SU-DHL-6 (cell line): ENCODE results near the gene CCL4.
A peak's percentile ranks its signal among the peaks of the same experiment; 100 is the strongest.
"Not testable (repeated sequence)": the region's sequence is repeated elsewhere in the genome, so short reads cannot be mapped to it uniquely, and the experiment has no call there.

ENCODE experiments used
- H2AFZ ChIP-seq: fragments of 200-600 bp; sonication (generic); 2 replicates; pipeline ENCODE4 v1.6.1; 2014; ENCODE audit warnings: low read depth, mild to moderate bottlenecking, moderate library complexity, mixed read lengths, antibody characterized with exemption, low read length; ENCODE audit not compliant: severe bottlenecking
- H3F3A ChIP-seq: fragments of 200-600 bp; shearing (Covaris generic); 2 replicates; pipeline ENCODE4 v1.6.0; 2016; ENCODE audit warnings: antibody characterized with exemption, mild to moderate bottlenecking; ENCODE audit not compliant: insufficient read depth
- H3K27ac ChIP-seq: fragments of 200-600 bp; sonication (generic); 2 replicates; pipeline ENCODE4 v1.5.1; 2016; ENCODE audit warnings: low read depth, mild to moderate bottlenecking, low read length, moderate library complexity, mixed read lengths
- H3K27me3 ChIP-seq: fragments of 200-600 bp; sonication (generic), shearing (Covaris generic); 2 replicates; pipeline ENCODE4 v1.6.0; 2014; ENCODE audit warnings: mild to moderate bottlenecking, low read length
- H3K36me3 ChIP-seq: fragments of 200-600 bp; sonication (generic); 2 replicates; pipeline ENCODE4 v1.6.1; 2014; ENCODE audit warnings: mild to moderate bottlenecking, low read length, mixed read lengths
- H3K4me2 ChIP-seq: fragments of 300-600, 200-600 bp; shearing (Covaris generic), sonication (generic); 2 replicates; pipeline ENCODE4 v1.6.0; 2014; ENCODE audit warnings: low read length, low read depth, mild to moderate bottlenecking; ENCODE audit not compliant: poor library complexity, severe bottlenecking
- H3K4me3 ChIP-seq: fragments of 200-600 bp; sonication (generic); 2 replicates; pipeline ENCODE4 v1.5.1; 2014; ENCODE audit warnings: antibody characterized with exemption, low read length, mild to moderate bottlenecking, mixed read lengths; ENCODE audit not compliant: insufficient read depth, poor library complexity, severe bottlenecking
- H3K79me2 ChIP-seq: fragments of 200-600 bp; sonication (generic); 2 replicates; pipeline ENCODE4 v1.6.1; 2014; ENCODE audit warnings: mild to moderate bottlenecking, low read length, moderate library complexity; ENCODE audit not compliant: insufficient read depth
- H3K9ac ChIP-seq: fragments of 200-600 bp; sonication (generic); 2 replicates; pipeline ENCODE4 v1.7.0; 2014; ENCODE audit warnings: mild to moderate bottlenecking, low read length
- H3K9me2 ChIP-seq: fragments of 200-600 bp; sonication (generic); replicated peaks from 2 replicates; pipeline ENCODE4 v1.6.1; 2014; ENCODE audit warnings: low read length; ENCODE audit not compliant: insufficient read depth
- H3K9me3 ChIP-seq: fragments of 200-600 bp; sonication (generic); 2 replicates; pipeline ENCODE4 v1.6.1; 2014; ENCODE audit warnings: low read length, mixed read lengths; ENCODE audit not compliant: insufficient read depth
- H4K20me1 ChIP-seq: fragments of 200-600 bp; sonication (generic); 2 replicates; pipeline ENCODE4 v1.6.1; 2014; ENCODE audit warnings: low read depth, mild to moderate bottlenecking, antibody characterized with exemption, low read length, moderate library complexity, mixed read lengths
- EZH2phosphoT487 ChIP-seq: fragments of 200-600 bp; sonication (generic), shearing (Covaris generic); conservative IDR thresholded peaks from 2 replicates; pipeline ENCODE4 v1.6.1; 2018; ENCODE audit warnings: mild to moderate bottlenecking, antibody characterized with exemption, low read length, moderate library complexity, mixed read lengths
- TF ChIP-seq, protein P1 (sequence below): fragments of 200-600 bp; sonication (generic); IDR thresholded peaks from one replicate; pipeline ENCODE4 v1.5.1; 2017; ENCODE audit warnings: antibody characterized with exemption, mild to moderate bottlenecking, low read length, moderate library complexity; ENCODE audit not compliant: insufficient read depth, poor library complexity, severe bottlenecking

Gene CCL4

DNA sequence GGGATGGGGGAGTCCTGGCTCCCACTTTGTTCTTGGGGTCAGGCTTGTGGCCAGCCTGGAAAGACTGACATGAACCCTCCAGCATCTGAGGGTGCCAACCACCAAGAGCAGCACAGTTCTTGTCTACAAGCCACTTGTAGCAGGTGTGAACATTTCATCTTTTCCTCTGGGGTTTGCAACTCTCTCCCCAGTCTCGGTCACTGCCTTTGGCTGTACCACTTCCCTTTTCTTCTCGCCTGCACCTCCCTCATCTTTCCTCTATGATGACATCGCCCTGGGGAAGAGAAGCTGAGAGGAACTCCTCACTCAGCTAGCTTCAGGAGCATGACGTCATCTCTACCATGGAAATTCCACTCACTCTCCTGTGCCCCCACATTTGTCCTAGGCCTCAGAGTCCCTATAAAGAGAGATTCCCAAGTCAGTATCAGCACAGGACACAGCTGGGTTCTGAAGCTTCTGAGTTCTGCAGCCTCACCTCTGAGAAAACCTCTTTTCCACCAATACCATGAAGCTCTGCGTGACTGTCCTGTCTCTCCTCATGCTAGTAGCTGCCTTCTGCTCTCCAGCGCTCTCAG lies at the start of gene CCL4:
CCL4 (plus strand) TSS at position 427 of the 575 bp plus-strand sequence; CDS start at position 506, 79 bp downstream.
- not testable (repeated sequence) for H3K27me3 ChIP-seq, H3K9ac ChIP-seq, H3F3A ChIP-seq, H2AFZ ChIP-seq, H3K9me3 ChIP-seq, H3K36me3 ChIP-seq, H4K20me1 ChIP-seq, H3K79me2 ChIP-seq, H3K9me2 ChIP-seq, H3K4me3 ChIP-seq
- Histone ChIP-seq H3K27ac (peak within 1 kb of the TSS; percentile 36; the same call in 1 of the 2 replicates), H3K4me2 (peak within 1 kb of the TSS; percentile 36)

DNA sequence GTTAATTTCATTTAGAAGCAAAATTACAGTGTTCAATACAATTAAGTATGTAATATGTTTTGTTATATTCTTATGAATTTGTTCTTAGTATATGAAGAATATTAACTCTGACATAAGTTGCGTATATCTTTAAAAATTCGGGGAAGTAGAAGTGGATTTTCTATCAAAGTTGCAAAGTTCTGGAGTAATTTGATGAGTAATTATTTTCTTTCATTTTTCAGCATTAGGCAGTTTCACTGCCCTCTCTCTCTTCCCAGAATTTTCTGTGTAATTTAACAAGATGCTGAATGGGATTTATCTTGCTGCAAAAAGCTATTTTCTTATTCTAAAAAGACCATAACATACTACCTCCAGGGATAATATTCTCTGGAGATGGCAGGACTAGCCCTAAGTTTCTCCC lies 48.5 kb upstream of the CCL4 start:
- Histone ChIP-seq H3K4me2 (no peak overlapping the region), H3K27me3 (no peaks in the 10 kb centered on the region), H4K20me1 (no peaks in the 10 kb centered on the region), H3F3A (no peaks in the 10 kb centered on the region), H2AFZ (no peak overlapping the region), H3K27ac (no peak overlapping the region), H3K9me2 (no peaks in the 10 kb centered on the region), H3K4me3 (no peak overlapping the region), H3K36me3 (no peaks in the 10 kb centered on the region), H3K9me3 (no peaks in the 10 kb centered on the region), H3K79me2 (no peaks in the 10 kb centered on the region), H3K9ac (no peak overlapping the region)
- TF ChIP-seq, protein P1, sequence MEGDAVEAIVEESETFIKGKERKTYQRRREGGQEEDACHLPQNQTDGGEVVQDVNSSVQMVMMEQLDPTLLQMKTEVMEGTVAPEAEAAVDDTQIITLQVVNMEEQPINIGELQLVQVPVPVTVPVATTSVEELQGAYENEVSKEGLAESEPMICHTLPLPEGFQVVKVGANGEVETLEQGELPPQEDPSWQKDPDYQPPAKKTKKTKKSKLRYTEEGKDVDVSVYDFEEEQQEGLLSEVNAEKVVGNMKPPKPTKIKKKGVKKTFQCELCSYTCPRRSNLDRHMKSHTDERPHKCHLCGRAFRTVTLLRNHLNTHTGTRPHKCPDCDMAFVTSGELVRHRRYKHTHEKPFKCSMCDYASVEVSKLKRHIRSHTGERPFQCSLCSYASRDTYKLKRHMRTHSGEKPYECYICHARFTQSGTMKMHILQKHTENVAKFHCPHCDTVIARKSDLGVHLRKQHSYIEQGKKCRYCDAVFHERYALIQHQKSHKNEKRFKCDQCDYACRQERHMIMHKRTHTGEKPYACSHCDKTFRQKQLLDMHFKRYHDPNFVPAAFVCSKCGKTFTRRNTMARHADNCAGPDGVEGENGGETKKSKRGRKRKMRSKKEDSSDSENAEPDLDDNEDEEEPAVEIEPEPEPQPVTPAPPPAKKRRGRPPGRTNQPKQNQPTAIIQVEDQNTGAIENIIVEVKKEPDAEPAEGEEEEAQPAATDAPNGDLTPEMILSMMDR, result no peak
- TF ChIP-seq EZH2phosphoT487, result no peak

DNA sequence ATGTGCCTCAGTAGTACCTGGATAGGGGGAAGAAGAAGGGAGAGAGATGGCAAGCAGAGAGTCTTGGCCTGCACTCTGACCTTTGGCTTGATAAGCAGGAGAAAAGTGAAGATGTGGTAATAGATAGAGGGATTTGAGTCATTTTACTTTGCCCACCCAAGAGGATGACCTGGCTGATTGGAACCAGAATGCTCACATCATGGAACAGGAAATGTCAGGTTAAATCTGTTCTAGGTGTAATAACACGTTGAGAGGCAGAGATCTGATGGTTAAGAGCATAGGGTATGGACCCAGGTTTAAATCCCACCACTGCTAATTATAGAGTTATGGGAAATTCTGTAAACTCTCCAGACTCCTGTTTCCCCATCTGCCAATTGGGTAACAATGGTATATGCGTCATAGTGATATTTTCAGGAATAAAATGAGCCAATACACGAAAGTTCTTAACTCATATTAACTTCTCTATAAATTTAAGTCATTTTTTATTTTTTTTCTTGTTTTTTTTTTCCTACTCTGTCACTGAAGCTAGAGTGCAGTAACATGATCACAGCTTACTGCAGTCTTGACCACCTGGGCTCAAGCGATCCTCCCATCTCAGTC lies 47.6 kb upstream of the CCL4 start:
- H4K20me1 ChIP-seq, result no peaks in the 10 kb centered on the region
- H3K79me2 ChIP-seq, result no peaks in the 10 kb centered on the region
- H3F3A ChIP-seq, result no peaks in the 10 kb centered on the region
- H3K9me2 ChIP-seq, result no peaks in the 10 kb centered on the region
- no peak overlapping the region for H3K4me3 ChIP-seq
- H3K27ac ChIP-seq, result no peak overlapping the region
- H3K9ac ChIP-seq, result no peak overlapping the region
- no peak overlapping the region for H2AFZ ChIP-seq
- H3K9me3 ChIP-seq, result no peaks in the 10 kb centered on the region
- H3K36me3 ChIP-seq, result no peaks in the 10 kb centered on the region
- no peak for TF ChIP-seq EZH2phosphoT487
- TF ChIP-seq, protein P1, result no peak
- H3K27me3 ChIP-seq, result no peaks in the 10 kb centered on the region
- H3K4me2 ChIP-seq, result no peak overlapping the region

DNA sequence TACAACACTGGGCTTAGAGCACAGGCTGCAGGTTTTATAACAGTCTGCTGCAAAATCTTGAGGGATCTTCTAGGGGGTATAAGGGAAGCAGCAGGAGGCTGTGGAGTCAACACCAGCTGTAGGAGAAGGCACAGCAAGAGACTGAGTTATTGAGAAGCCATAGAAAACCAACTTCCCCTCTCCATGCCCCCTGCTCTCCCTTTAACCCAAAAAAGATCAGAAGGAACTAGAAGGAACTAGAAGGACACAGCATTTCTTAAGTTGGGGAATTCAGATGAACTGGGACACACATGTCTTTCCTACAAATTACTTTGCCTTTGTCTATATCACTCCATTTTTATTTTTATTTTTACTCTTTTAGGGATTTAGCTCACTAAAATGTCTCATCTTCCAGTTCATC lies 45.7 kb upstream of the CCL4 start:
- Histone ChIP-seq H3K9me2 (no peaks in the 10 kb centered on the region), H3K36me3 (no peaks in the 10 kb centered on the region), H4K20me1 (no peaks in the 10 kb centered on the region), H3K27ac (no peak overlapping the region), H3K4me2 (no peak overlapping the region), H3K79me2 (no peaks in the 10 kb centered on the region), H3K27me3 (no peaks in the 10 kb centered on the region), H3K4me3 (no peak overlapping the region), H3K9ac (no peak overlapping the region), H3K9me3 (no peaks in the 10 kb centered on the region), H2AFZ (no peak overlapping the region), H3F3A (no peaks in the 10 kb centered on the region)
- TF ChIP-seq, protein P1, result no peak
